A673 (cell line): ENCODE measurements around the gene CD164L2. TPM values are rescaled to one million over a fixed set of nuclear protein-coding genes. Genes with fewer than 3 reads are reported as not detected.
A peak's percentile ranks its signal among the peaks of the same experiment; 100 is the strongest.

Source experiments
- BruUV-seq: library from RNA; stranded (reverse); fragments of 400-500 nt; replicated peaks from 2 replicates; lab custom pipeline; 2021; lab: Mats Ljungman, UMichigan
- CTCF ChIA-PET: fragments of 300-600 bp; sonication (Branson Sonifier 250); formaldehyde crosslinking; loops from one replicate; lab custom pipeline; 2022; ENCODE audit warnings: antibody characterized with exemption; lab: Charles Lee
- POLR2A ChIA-PET: fragments of 300-600 bp; sonication (Branson Sonifier 250); formaldehyde crosslinking; loops from one replicate; lab custom pipeline; 2022; ENCODE audit warnings: antibody characterized with exemption; ENCODE audit not compliant: low non-redundant PET; lab: Charles Lee
- DNase-seq: peaks from one replicate; pipeline ENCODE4 v3.0.0-alpha.2; 2015; ENCODE audit warnings: low spot score
- H3K27ac ChIP-seq: fragments of 200-600 bp; sonication (generic); 2 replicates; pipeline ENCODE4 v1.5.1; 2016; ENCODE audit warnings: mixed run types, low read depth, mild to moderate bottlenecking, mixed read lengths, antibody characterized with exemption, low read length; ENCODE audit not compliant: poor library complexity, severe bottlenecking
- H3K27me3 ChIP-seq: fragments of 200-600 bp; sonication (generic); replicated peaks from 2 replicates; pipeline ENCODE4 v1.6.1; 2017; ENCODE audit warnings: mixed run types, low read depth, mild to moderate bottlenecking, mixed read lengths, antibody characterized with exemption, low read length; ENCODE audit not compliant: insufficient read depth, poor library complexity
- H3K36me3 ChIP-seq: fragments of 200-600 bp; sonication (generic); 2 replicates; pipeline ENCODE4 v1.6.1; 2016; ENCODE audit warnings: mixed run types, mild to moderate bottlenecking, mixed read lengths, antibody characterized with exemption, low read length; ENCODE audit not compliant: insufficient read depth, poor library complexity, severe bottlenecking
- H3K4me1 ChIP-seq: fragments of 200-600 bp; sonication (generic); 2 replicates; pipeline ENCODE4 v1.6.1; 2017; ENCODE audit warnings: mixed run types, mild to moderate bottlenecking, mixed read lengths, antibody characterized with exemption, low read length; ENCODE audit not compliant: insufficient read depth, poor library complexity, severe bottlenecking
- H3K4me3 ChIP-seq: fragments of 200-600 bp; sonication (generic); 2 replicates; pipeline ENCODE4 v1.5.1; 2016; ENCODE audit warnings: low read depth, mixed run types, mild to moderate bottlenecking, mixed read lengths, low read length; ENCODE audit not compliant: poor library complexity, severe bottlenecking
- H3K9me3 ChIP-seq: fragments of 200-600 bp; sonication (generic); 2 replicates; pipeline ENCODE4 v1.6.1; 2016; ENCODE audit warnings: mixed run types, low read depth, mild to moderate bottlenecking, mixed read lengths, antibody characterized with exemption, low read length; ENCODE audit not compliant: poor library complexity, severe bottlenecking
- EZH2 ChIP-seq: fragments of 200-600 bp; sonication (generic); IDR thresholded peaks from 2 replicates; pipeline ENCODE4 v1.6.1; 2017; ENCODE audit warnings: borderline replicate concordance, low read depth, mild to moderate bottlenecking, mixed read lengths, antibody characterized with exemption, low read length; ENCODE audit not compliant: poor library complexity, severe bottlenecking
- intact Hi-C: fragments of 100-400 bp; cut with micrococcal nuclease; formaldehyde crosslinking; loops from one replicate; pipeline ENCODE4 v1.10.0; 2022; ENCODE audit not compliant: unreplicated experiment
- total RNA-seq: library from RNA; stranded (reverse); gene quantifications from 2 replicates; pipeline ENCODE4 v1.2.3, GENCODE V29; 2021
- TF ChIP-seq, protein P1 (sequence below): fragments of 300-800, 200-600 bp; sonication (generic); conservative IDR thresholded peaks from 2 replicates; pipeline ENCODE4 v1.5.1; 2017; ENCODE audit warnings: low read depth, mild to moderate bottlenecking, antibody characterized with exemption, low read length, moderate library complexity, mixed read lengths

Gene CD164L2
- total RNA-seq, 1 experiment from 2014 or later = not detected

- no peak for DNase-seq
- CTCF ChIA-PET = interaction anchor here (0.6 to 1.6 kb wide), 4 partner anchors 32 to 269 kb away, joined by 3 to 5 read pairs (median 4); no protein-coding TSS in a partner anchor
- POLR2A ChIA-PET = interaction anchor here (0.6 kb wide), 1 partner anchor 60 kb away, joined by 3 read pairs; no protein-coding TSS in a partner anchor
- intact Hi-C loops = no loop called here
- BruUV-seq = no TSS peak
- Histone ChIP-seq H3K27me3 (no peaks in the 10 kb centered on the region), H3K36me3 (no peaks in the 10 kb centered on the region), H3K4me1 (peaks cover 4% of the 10 kb centered on the region), H3K4me3 (no peak overlapping the region), H3K9me3 (no peaks in the 10 kb centered on the region), H3K27ac (no peak overlapping the region)
- TF ChIP-seq, protein P1, sequence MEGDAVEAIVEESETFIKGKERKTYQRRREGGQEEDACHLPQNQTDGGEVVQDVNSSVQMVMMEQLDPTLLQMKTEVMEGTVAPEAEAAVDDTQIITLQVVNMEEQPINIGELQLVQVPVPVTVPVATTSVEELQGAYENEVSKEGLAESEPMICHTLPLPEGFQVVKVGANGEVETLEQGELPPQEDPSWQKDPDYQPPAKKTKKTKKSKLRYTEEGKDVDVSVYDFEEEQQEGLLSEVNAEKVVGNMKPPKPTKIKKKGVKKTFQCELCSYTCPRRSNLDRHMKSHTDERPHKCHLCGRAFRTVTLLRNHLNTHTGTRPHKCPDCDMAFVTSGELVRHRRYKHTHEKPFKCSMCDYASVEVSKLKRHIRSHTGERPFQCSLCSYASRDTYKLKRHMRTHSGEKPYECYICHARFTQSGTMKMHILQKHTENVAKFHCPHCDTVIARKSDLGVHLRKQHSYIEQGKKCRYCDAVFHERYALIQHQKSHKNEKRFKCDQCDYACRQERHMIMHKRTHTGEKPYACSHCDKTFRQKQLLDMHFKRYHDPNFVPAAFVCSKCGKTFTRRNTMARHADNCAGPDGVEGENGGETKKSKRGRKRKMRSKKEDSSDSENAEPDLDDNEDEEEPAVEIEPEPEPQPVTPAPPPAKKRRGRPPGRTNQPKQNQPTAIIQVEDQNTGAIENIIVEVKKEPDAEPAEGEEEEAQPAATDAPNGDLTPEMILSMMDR = no peak
- TF ChIP-seq EZH2 = no peak
These were observed 14.6 kb upstream of the CD164L2 start for GRCh38 chr1:27397749-27398148.

DNA sequence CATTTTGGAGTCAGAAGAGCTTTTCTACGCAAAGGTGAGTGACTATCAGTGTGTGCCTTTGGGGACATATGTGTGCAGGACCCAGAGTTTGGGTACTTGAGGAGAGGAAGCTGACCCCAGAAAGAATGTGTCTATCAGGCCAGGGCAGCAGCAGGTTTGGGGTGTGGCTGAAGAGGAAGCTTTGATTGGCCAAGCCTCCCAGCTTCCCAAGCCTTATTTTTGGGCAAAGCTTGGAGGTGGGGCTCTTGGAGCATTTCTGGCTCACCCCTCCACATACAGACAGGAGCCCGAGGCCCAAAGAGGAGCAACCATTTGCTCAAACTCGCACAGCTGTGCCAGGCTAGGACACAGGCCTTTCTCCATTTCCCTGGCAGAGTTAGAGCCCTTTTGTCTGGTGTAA is 14.0 kb upstream of the CD164L2 start:
- Histone ChIP-seq H3K27ac (no peak overlapping the region), H3K9me3 (no peaks in the 10 kb centered on the region), H3K4me1 (peaks cover 5% of the 10 kb centered on the region), H3K27me3 (no peaks in the 10 kb centered on the region), H3K36me3 (no peaks in the 10 kb centered on the region), H3K4me3 (no peak overlapping the region)
- BruUV-seq = no TSS peak
- ChIA-PET CTCF (interaction anchor here (0.7 to 1.6 kb wide), 2 partner anchors 32 to 96 kb away, joined by 3 to 4 read pairs; no protein-coding TSS in a partner anchor), POLR2A (interaction anchor here (0.6 kb wide), 1 partner anchor 60 kb away, joined by 3 read pairs; no protein-coding TSS in a partner anchor)
- intact Hi-C loops = no loop called here
- DNase-seq = no peak
- no peak for TF ChIP-seq EZH2
- TF ChIP-seq, protein P1 = no peak

- CTCF ChIA-PET = interaction anchor here (0.6 to 1.8 kb wide), 11 partner anchors 17 to 1346 kb away, joined by 3 to 21 read pairs (median 6); no protein-coding TSS in a partner anchor
These were observed 12.5 kb upstream of the CD164L2 start for GRCh38 chr1:27395441-27396195.

More at GRCh38 chr1:27395441-27396195, 12.5 kb upstream of the CD164L2 start:
- H3K4me3 ChIP-seq = no peak overlapping the region
- no peaks in the 10 kb centered on the region for H3K36me3 ChIP-seq
- TF ChIP-seq, protein P1 = peak; percentile 95
- no peak for TF ChIP-seq EZH2
- intact Hi-C loops = no loop called here
- peak; percentile 83 for DNase-seq
- peaks cover 12% of the 10 kb centered on the region for H3K4me1 ChIP-seq
- no TSS peak for BruUV-seq
- POLR2A ChIA-PET = no interaction called here
- no peak overlapping the region for H3K27ac ChIP-seq
- no peaks in the 10 kb centered on the region for H3K9me3 ChIP-seq
- no peaks in the 10 kb centered on the region for H3K27me3 ChIP-seq
